ENCODE measurements around the gene KRTAP10-4.
"Not testable (repeated sequence)": the region's sequence is repeated elsewhere in the genome, so short reads cannot be mapped to it uniquely, and the experiment has no call there.

KRTAP10-4 gene

GRCh38 chr21:44581158-44581557, 7.6 kb downstream of the KRTAP10-4 start:
- no peak for DNase-seq

- DNase-seq, result no peak
Observed at GRCh38 chr21:44582055-44582454, 8.5 kb downstream of the KRTAP10-4 start.

GRCh38 chr21:44583089-44583799, 9.7 kb downstream of the KRTAP10-4 start:
- no peak for DNase-seq

GRCh38 chr21:44583800-44584147, 10.2 kb downstream of the KRTAP10-4 start:
- no peak for DNase-seq

GRCh38 chr21:44585892-44586291, 12.4 kb downstream of the KRTAP10-4 start:
- no peak for DNase-seq

DNA sequence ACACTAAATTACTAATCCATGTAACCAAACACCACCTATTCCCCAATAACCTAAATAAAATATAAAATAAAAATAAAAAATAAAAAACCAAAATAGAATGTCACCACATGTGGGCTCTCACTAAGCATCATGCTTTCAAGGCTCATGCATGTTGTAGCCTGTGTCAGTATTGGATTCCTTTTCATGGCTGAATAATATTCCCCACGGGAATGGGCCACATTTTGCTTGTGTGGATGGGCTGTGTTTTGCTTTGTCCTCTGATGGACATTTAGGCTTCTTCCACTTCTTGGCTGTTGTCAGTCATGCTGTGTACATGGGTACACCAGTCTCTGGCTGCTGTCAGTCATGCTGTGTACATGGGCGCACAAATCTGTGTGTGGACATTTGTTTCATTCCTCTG, 15.6 kb downstream of the KRTAP10-4 start:
- no peak for DNase-seq

GRCh38 chr21:44589586-44590305, 16.2 kb downstream of the KRTAP10-4 start:
- DNase-seq, result no peak

- DNase-seq, result no peak
Observed at GRCh38 chr21:44590311-44590721, 16.8 kb downstream of the KRTAP10-4 start.

DNA sequence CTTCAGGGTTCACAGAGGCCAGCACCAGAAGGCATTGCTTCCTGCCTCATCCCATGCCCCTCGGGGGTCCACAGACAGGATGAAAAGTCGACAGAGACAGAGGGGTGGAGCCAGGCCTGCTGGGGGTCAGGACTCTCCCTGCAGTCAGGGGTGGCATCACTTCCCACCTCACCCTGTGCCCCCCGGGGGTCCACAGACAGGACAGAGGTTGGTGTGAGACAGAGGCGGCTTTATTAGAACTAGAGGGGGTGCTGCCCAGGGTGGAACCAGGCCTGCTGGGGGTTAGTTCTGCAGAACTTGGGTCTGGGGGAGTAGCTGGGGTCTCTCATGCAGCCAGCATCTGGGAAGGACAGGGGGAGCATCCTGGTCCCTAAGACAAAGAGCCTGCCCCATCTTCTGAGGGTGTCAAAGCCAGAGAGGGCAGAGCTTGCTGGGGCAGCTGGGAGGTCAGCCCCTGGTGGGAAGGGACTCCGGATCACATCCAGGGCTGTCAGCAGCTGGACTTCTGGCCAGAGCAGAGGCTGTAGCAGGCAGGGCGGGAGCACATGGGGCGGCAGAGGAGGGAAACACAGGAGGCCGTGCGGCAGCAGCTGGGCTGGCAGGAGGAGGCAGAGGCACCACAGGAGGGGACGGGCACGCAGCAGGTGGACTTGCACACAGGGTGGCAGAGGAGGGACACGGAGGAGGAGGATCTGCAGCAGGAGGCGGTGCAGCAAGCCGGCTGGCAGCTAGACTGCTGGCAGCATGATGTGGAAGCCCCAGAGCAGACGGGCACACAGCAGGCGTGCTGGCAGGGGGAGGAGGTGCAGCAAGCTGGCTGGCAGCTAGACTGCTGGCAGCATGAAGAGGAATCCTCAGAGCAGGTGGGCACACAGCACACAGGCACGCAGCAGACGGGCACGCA, 17.6 kb downstream of the KRTAP10-4 start:
- not testable (repeated sequence) for DNase-seq

GRCh38 chr21:44591801-44592130, 18.2 kb downstream of the KRTAP10-4 start:
- DNase-seq, result not testable (repeated sequence)

GRCh38 chr21:44592446-44593311, 19.1 kb downstream of the KRTAP10-4 start, which contains the start of gene KRTAP10-6:
Gene KRTAP10-6, minus strand, starts transcription at chr21:44592505. Its CDS starts 21 bp downstream, at chr21:44592484.
- no peak for DNase-seq

DNA sequence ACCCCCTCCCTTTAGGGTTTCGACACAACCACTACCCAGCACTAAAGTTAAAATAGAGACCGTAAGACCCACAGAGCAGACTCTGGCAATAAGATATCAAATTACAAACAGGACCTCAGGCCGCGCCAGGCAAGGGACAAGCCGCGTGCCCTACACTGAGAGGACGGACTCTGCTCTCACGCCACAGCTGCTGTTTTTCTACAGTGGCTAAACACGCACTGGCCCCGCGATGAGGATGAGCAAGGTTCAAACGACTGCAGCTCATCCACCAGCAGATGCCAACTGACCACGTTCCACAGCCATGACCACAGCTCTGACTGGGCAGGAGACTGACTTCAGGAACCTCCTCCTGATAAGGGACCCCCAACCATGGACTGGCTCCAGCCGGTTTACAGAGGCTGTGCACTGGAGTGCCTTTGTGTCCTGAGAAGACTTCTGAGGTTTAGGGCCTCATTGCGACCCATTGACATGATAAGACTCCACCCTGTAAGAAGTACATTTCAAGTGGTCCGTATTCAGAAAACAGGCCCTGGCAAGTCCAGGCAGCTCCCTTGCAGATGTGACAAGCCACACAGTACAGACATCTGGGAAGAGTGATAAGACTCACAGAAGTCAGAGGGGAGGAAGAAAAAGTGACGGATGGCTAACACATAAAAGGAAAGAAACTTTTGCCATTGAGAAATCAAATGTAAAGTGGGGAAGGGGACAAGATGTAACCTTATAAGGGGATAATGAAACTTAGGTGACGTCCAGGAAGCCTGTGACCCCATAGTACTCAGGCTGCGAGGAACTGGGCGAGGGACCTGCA, 20.3 kb downstream of the KRTAP10-4 start:
- DNase-seq, result no peak

DNA sequence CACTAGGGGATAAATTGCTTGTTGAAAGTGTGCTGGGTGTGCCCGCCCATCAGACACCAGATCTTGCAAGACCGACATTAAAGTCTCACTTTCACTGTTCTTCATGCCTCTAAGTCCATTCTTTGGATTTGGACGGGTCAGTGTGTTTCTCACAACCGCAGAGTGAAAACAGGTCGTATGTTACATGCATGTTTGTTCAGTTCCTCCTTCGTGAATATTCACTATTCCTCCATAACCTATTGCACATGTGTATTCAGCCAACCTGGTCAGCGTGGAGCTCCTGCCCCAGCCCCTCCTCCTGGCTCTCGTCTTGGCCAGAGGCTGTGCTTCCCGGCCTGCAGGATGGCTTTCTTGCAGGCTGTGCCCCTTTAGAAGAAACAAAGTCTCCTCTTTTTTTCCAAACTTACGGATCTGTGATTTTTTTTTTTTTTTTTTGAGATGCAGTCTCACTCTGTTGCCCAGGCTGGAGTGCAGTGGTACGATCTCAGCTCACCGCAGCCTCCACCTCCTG, 20.9 kb downstream of the KRTAP10-4 start:
- DNase-seq, result no peak

GRCh38 chr21:44595524-44595923, 22.0 kb downstream of the KRTAP10-4 start:
- DNase-seq, result no peak

GRCh38 chr21:44596068-44596725, 22.7 kb downstream of the KRTAP10-4 start:
- DNase-seq, result no peak

DNA sequence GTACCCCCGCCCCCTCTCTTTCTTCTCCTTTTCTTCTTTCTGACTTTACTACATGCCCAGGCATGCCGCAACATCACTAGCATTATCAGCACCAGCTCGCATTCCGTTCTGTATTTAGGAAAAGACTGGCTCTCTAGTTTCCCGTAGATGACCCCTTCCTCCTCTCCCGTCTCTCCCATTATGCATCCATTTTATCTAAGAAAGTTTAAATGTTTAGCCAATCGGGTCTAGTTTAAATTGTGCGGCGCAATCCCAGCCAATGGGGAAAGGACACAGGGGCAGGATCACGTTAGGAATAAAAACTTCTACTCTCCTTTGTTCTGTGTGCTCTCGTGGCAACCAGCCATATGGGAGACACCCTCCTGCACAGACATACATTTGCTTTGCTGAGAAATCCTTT, 24.5 kb downstream of the KRTAP10-4 start:
- DNase-seq, result no peak

DNA sequence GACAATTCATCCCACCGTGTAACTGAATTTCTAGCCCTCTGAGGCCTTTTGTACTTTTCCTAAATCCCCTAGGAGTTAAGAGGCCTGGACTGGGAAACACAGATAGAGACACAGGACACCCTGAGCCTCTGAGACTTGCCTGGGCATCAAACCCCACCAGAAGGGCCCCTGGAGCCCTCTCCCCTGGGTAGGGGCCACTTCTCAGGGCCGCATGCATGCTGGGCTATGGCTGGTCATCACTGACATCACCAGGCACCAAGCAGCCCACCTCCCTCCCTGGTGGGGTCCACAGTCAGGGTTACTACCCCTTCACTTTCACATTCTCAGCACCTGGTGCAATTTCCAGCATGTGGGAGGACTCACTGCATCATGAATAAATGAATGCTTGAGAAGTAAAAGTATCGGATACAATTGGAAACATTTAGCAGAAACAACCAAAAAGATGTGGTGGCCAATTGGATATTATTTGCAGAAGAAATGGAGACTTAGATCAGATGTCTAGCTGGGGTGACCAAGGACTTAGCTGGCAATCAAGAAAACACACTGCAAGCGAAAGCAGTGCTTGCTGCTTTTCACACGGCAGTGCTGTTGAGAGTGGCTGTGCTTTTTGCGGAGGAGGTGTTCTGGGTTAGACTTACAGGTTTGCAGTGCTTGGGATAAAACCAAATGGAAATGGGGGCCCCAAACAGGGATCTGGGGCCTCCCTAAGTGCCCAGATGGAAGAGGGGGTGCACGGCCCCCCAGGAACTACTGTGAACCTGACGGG, 25.9 kb downstream of the KRTAP10-4 start:
- DNase-seq, result no peak

DNA sequence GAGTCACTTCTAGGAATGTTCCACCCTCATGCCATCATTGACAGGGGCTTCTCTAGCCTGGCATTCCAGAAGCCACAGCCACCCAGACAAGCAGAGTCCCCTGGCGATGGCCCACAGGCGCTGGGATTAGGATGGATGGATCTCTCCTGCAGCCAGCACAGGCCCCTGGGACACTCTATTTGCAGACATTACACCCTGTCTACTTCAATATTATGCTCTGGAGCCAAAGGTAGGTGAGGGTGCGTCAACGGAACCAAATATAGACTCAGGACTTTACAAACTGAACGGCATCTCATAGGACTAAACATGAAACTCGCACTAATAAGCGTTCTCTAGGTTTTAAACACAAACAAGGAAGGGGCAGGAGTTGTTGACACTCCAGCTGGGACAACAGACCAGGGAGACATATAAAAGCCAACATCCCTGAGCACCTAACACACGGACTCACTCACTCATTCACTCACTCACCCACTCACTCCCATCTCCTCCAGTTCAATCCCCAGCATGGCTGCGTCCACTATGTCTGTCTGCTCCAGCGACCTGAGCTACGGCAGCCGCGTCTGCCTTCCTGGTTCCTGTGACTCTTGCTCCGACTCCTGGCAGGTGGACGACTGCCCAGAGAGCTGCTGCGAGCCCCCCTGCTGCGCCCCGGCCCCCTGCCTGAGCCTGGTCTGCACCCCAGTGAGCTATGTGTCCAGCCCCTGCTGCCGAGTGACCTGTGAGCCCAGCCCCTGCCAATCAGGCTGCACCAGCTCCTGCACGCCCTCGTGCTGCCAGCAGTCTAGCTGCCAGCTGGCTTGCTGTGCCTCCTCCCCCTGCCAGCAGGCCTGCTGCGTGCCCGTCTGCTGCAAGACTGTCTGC, 26.8 kb downstream of the KRTAP10-4 start, which contains the start of gene KRTAP10-7:
KRTAP10-7 (plus strand) TSS at position 480 of the 861 bp plus-strand sequence; CDS start at position 505, 25 bp downstream.
- DNase-seq, result not testable (repeated sequence)

- DNase-seq, result not testable (repeated sequence)
Observed at GRCh38 chr21:44601091-44601490, 27.6 kb downstream of the KRTAP10-4 start.

All from stimulated activated naive CD4-positive, alpha-beta T cell (primary cell).